ENCODE results near the gene CACNG5. TPM values are rescaled to one million over a fixed set of nuclear protein-coding genes. Genes with fewer than 3 reads are reported as not detected.

The CACNG5 gene
- total RNA-seq, 1 experiment from 2014 or later, result 0.10 TPM

GRCh38 chr17:66834426-66834918 lies 445 bp upstream of the CACNG5 start:
- H3K27ac ChIP-seq, result no peak overlapping the region
- H3K9me3 ChIP-seq (replicated peaks), result no peaks in the 10 kb centered on the region
- H3K36me3 ChIP-seq, result no peaks in the 10 kb centered on the region
- no peak for DNase-seq
- H3K4me3 ChIP-seq, result no peak overlapping the region
- no peaks in the 10 kb centered on the region for H3K27me3 ChIP-seq
- peaks cover 17% of the 10 kb centered on the region for H3K4me1 ChIP-seq

GRCh38 chr17:66835476-66835875 lies 559 bp downstream of the CACNG5 start:
- DNase-seq, result no peak
- Histone ChIP-seq H3K27ac (no peak overlapping the region), H3K27me3 (no peaks in the 10 kb centered on the region), H3K36me3 (no peaks in the 10 kb centered on the region), H3K4me3 (no peak overlapping the region), H3K4me1 (peaks cover 12% of the 10 kb centered on the region), H3K9me3 (replicated peaks) (no peaks in the 10 kb centered on the region)

- Histone ChIP-seq H3K27me3 (no peaks in the 10 kb centered on the region), H3K4me1 (peaks cover 3% of the 10 kb centered on the region), H3K9me3 (replicated peaks) (no peaks in the 10 kb centered on the region), H3K4me3 (no peak overlapping the region), H3K27ac (no peak overlapping the region), H3K36me3 (no peaks in the 10 kb centered on the region)
- no peak for DNase-seq
These were observed 1.4 kb downstream of the CACNG5 start for GRCh38 chr17:66836063-66837005.

GRCh38 chr17:66837226-66837625 lies 2.3 kb downstream of the CACNG5 start:
- no peaks in the 10 kb centered on the region for H3K9me3 ChIP-seq (replicated peaks)
- no peaks in the 10 kb centered on the region for H3K36me3 ChIP-seq
- H3K4me1 ChIP-seq, result no peaks in the 10 kb centered on the region
- no peak for DNase-seq
- no peak overlapping the region for H3K4me3 ChIP-seq
- H3K27ac ChIP-seq, result no peak overlapping the region
- no peaks in the 10 kb centered on the region for H3K27me3 ChIP-seq

- H3K9me3 ChIP-seq (replicated peaks), result no peaks in the 10 kb centered on the region
- no peaks in the 10 kb centered on the region for H3K36me3 ChIP-seq
- H3K27me3 ChIP-seq, result no peaks in the 10 kb centered on the region
- no peak for DNase-seq
- H3K4me1 ChIP-seq, result no peaks in the 10 kb centered on the region
- no peak overlapping the region for H3K27ac ChIP-seq
- H3K4me3 ChIP-seq, result no peak overlapping the region
These were observed 3.2 kb downstream of the CACNG5 start for GRCh38 chr17:66837885-66838665.

GRCh38 chr17:66839616-66840015 lies 4.7 kb downstream of the CACNG5 start:
- Histone ChIP-seq H3K36me3 (no peaks in the 10 kb centered on the region), H3K27ac (no peak overlapping the region), H3K4me1 (no peaks in the 10 kb centered on the region), H3K27me3 (no peaks in the 10 kb centered on the region), H3K9me3 (replicated peaks) (no peaks in the 10 kb centered on the region), H3K4me3 (no peak overlapping the region)
- DNase-seq, result no peak

- H3K4me1 ChIP-seq, result no peaks in the 10 kb centered on the region
- no peaks in the 10 kb centered on the region for H3K27me3 ChIP-seq
- no peaks in the 10 kb centered on the region for H3K36me3 ChIP-seq
- no peak overlapping the region for H3K27ac ChIP-seq
- H3K9me3 ChIP-seq (replicated peaks), result no peaks in the 10 kb centered on the region
- no peak for DNase-seq
- H3K4me3 ChIP-seq, result no peak overlapping the region
These were observed 5.1 kb downstream of the CACNG5 start for GRCh38 chr17:66840061-66840460.

GRCh38 chr17:66841328-66841727 lies 6.4 kb downstream of the CACNG5 start:
- H3K27me3 ChIP-seq, result no peaks in the 10 kb centered on the region
- no peaks in the 10 kb centered on the region for H3K4me1 ChIP-seq
- DNase-seq, result no peak
- H3K36me3 ChIP-seq, result no peaks in the 10 kb centered on the region
- no peak overlapping the region for H3K4me3 ChIP-seq
- H3K27ac ChIP-seq, result no peak overlapping the region
- H3K9me3 ChIP-seq (replicated peaks), result no peaks in the 10 kb centered on the region

GRCh38 chr17:66841744-66842143 lies 6.8 kb downstream of the CACNG5 start:
- Histone ChIP-seq H3K4me1 (no peaks in the 10 kb centered on the region), H3K36me3 (no peaks in the 10 kb centered on the region), H3K27ac (no peak overlapping the region), H3K4me3 (no peak overlapping the region), H3K27me3 (no peaks in the 10 kb centered on the region), H3K9me3 (replicated peaks) (no peaks in the 10 kb centered on the region)
- no peak for DNase-seq

GRCh38 chr17:66842505-66842904 lies 7.6 kb downstream of the CACNG5 start:
- no peaks in the 10 kb centered on the region for H3K36me3 ChIP-seq
- no peak for DNase-seq
- no peak overlapping the region for H3K4me3 ChIP-seq
- H3K27ac ChIP-seq, result no peak overlapping the region
- H3K27me3 ChIP-seq, result no peaks in the 10 kb centered on the region
- no peaks in the 10 kb centered on the region for H3K9me3 ChIP-seq (replicated peaks)
- no peaks in the 10 kb centered on the region for H3K4me1 ChIP-seq

- H3K27ac ChIP-seq, result no peak overlapping the region
- no peaks in the 10 kb centered on the region for H3K36me3 ChIP-seq
- H3K4me1 ChIP-seq, result no peaks in the 10 kb centered on the region
- H3K9me3 ChIP-seq (replicated peaks), result no peaks in the 10 kb centered on the region
- DNase-seq, result no peak
- H3K4me3 ChIP-seq, result no peak overlapping the region
- no peaks in the 10 kb centered on the region for H3K27me3 ChIP-seq
These were observed 8.0 kb downstream of the CACNG5 start for GRCh38 chr17:66842959-66843358.

- no peaks in the 10 kb centered on the region for H3K27me3 ChIP-seq
- DNase-seq, result no peak
- no peaks in the 10 kb centered on the region for H3K36me3 ChIP-seq
- no peak overlapping the region for H3K27ac ChIP-seq
- no peak overlapping the region for H3K4me3 ChIP-seq
- no peaks in the 10 kb centered on the region for H3K4me1 ChIP-seq
- H3K9me3 ChIP-seq (replicated peaks), result no peaks in the 10 kb centered on the region
These were observed 8.7 kb downstream of the CACNG5 start for GRCh38 chr17:66843627-66844026.

GRCh38 chr17:66847704-66848103 lies 12.8 kb downstream of the CACNG5 start:
- H3K4me1 ChIP-seq, result no peaks in the 10 kb centered on the region
- peak in 1 of 2 experiments; percentile 29 for DNase-seq
- H3K9me3 ChIP-seq (replicated peaks), result no peaks in the 10 kb centered on the region
- no peak overlapping the region for H3K4me3 ChIP-seq
- no peaks in the 10 kb centered on the region for H3K27me3 ChIP-seq
- no peak overlapping the region for H3K27ac ChIP-seq
- H3K36me3 ChIP-seq, result no peaks in the 10 kb centered on the region

- Histone ChIP-seq H3K4me1 (no peaks in the 10 kb centered on the region), H3K9me3 (replicated peaks) (no peaks in the 10 kb centered on the region), H3K27me3 (no peaks in the 10 kb centered on the region), H3K4me3 (no peak overlapping the region), H3K36me3 (no peaks in the 10 kb centered on the region), H3K27ac (no peak overlapping the region)
- DNase-seq, result no peak
These were observed 13.6 kb downstream of the CACNG5 start for GRCh38 chr17:66848496-66848895.

- Histone ChIP-seq H3K36me3 (no peaks in the 10 kb centered on the region), H3K4me1 (no peaks in the 10 kb centered on the region), H3K4me3 (no peak overlapping the region), H3K9me3 (replicated peaks) (no peaks in the 10 kb centered on the region), H3K27me3 (no peaks in the 10 kb centered on the region), H3K27ac (no peak overlapping the region)
- DNase-seq, result no peak
These were observed 14.2 kb downstream of the CACNG5 start for GRCh38 chr17:66849032-66849655.

Measured in SJCRH30 (cell line).